Measurements from ENCODE around the gene KRT72.

DNA sequence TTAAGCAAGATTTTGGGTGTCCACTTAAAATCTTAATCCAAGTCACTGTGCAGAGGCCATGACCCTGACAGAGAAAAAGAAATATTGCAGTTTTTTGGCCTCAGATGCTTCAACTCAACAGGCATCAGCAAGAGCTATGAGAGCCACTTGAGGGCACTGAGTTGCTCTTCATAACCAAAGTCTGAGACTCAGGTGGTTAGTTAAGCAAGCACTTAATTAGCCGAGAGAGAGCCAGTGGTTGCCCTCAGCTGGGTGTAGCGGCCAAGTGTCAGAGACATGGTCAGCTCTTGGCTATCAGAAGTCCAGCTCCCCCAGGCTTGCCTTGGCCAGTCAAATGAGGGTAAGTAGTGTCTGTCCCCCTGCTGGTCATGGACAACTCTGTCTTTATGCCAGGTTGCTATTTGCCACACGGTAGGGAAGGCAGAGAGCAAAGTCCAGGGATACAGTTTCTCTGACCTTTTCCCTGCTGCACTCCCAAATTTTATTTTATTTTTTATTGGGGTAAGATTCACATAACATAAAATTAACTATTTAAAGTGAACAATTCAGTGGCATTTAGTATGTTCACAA is 39.3 kb downstream of the KRT72 start:
- TF ChIP-seq RAD21 (IDR thresholded peaks at IDR 0.05; ENCODE audit: low read depth) (peak; percentile 54), POLR2A (IDR thresholded peaks at IDR 0.05; ENCODE audit: borderline replicate concordance, extremely low read depth, insufficient read depth, insufficient read length) (no peak), EZH2 (IDR thresholded peaks at IDR 0.05) (no peak), EZH2phosphoT487 (IDR thresholded peaks at IDR 0.05; ENCODE audit: borderline replicate concordance) (no peak), ZFX (IDR thresholded peaks at IDR 0.05) (no peak), SIN3A (IDR thresholded peaks at IDR 0.05; ENCODE audit: low read depth) (no peak)
- TF ChIP-seq, protein P1, sequence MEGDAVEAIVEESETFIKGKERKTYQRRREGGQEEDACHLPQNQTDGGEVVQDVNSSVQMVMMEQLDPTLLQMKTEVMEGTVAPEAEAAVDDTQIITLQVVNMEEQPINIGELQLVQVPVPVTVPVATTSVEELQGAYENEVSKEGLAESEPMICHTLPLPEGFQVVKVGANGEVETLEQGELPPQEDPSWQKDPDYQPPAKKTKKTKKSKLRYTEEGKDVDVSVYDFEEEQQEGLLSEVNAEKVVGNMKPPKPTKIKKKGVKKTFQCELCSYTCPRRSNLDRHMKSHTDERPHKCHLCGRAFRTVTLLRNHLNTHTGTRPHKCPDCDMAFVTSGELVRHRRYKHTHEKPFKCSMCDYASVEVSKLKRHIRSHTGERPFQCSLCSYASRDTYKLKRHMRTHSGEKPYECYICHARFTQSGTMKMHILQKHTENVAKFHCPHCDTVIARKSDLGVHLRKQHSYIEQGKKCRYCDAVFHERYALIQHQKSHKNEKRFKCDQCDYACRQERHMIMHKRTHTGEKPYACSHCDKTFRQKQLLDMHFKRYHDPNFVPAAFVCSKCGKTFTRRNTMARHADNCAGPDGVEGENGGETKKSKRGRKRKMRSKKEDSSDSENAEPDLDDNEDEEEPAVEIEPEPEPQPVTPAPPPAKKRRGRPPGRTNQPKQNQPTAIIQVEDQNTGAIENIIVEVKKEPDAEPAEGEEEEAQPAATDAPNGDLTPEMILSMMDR (IDR thresholded peaks at IDR 0.05 in 2 of 3, conservative IDR thresholded peaks at IDR 0.05 in 1 of 3; ENCODE audit: borderline replicate concordance in 1 of 3, insufficient read depth in 1 of 3, low read depth in 2 of 3, low read length in 2 of 3), result peak; percentile 59 to 66 (median 60); a peak in 5 of 6 replicates
- TF ChIP-seq, protein P2, sequence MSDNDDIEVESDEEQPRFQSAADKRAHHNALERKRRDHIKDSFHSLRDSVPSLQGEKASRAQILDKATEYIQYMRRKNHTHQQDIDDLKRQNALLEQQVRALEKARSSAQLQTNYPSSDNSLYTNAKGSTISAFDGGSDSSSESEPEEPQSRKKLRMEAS (IDR thresholded peaks at IDR 0.05), result no peak

Data from HCT116 (cell line).